Measurements from ENCODE around the gene GLP2R.

DNA sequence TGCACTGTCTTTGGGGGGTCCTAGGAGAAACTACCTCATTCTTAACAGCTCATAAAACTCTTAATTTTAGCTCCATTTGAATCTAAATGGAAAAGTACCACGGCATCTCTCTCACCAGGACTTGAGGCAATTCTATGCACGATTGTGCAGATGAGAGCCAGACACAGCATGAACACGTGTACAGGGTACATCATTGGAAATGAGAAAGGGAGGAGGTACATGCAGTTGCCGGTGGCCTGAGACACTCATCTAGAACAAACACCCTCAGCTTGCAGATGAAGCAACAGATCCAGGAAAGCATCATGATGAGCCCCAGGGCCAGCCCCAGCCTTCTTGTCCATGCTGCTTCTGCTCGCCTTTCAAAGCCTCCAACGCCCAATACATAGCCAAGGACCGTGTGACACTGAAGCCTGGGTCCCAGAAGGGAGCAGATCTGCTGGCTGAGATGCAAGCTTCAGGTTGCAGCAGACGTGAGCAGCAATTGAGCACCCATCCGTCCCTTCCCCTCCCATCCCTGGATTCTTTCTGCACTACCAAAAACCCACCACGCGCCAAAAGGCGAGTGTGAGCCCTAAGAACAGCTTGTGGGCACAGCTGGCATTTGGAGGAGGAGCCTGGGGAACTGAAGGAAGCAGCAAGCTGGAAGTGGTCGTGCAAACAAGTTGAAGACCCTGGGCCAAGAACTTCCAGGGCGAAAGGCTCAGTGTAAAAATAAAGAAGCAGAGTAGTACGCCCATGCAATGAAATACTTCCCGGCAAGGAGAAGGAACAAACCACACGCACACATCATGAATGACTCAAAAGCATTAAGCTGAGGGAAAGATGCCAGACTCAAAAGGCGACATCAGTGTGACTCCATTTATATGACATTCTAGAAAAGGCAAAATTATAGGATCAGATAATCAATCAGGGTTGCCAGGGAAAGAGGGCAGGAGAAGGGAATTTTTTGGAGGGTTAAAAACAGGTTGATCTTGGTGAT lies 86.7 kb downstream of the GLP2R start:
- TF ChIP-seq CTCF (IDR thresholded peaks at IDR 0.05) (no peak), POLR2A (IDR thresholded peaks at IDR 0.05) (no peak), EP300 (IDR thresholded peaks at IDR 0.05; ENCODE audit: low read depth) (no peak)
